HepG2 (cell line): ENCODE data around the gene MYO5B. TPM values are rescaled to one million over a fixed set of nuclear protein-coding genes. Genes with fewer than 3 reads are reported as not detected.

Source experiments
- BORCS8-MEF2B ChIP-seq: sonication (generic); formaldehyde crosslinking; IDR thresholded peaks from 2 replicates; pipeline ENCODE4 v1.8.0; 2022; ENCODE audit warnings: mild to moderate bottlenecking, missing genetic modification reagents
- FOSL2 ChIP-seq: sonication (generic); formaldehyde crosslinking; IDR thresholded peaks from 2 replicates; pipeline ENCODE4 v1.4.0; 2020; ENCODE audit warnings: missing genetic modification reagents
- FOXA3 ChIP-seq: IDR thresholded peaks from 2 replicates; pipeline ENCODE4 v1.6.1; 2016; ENCODE audit warnings: missing genetic modification reagents, missing compliant biosample characterization
- JUNB ChIP-seq: sonication (generic); formaldehyde crosslinking; IDR thresholded peaks from 2 replicates; pipeline ENCODE4 v1.8.0; 2022; ENCODE audit warnings: missing genetic modification reagents, mild to moderate bottlenecking, borderline replicate concordance
- MAFK ChIP-seq, 2 experiments: IDR thresholded peaks in 1 of 2; conservative IDR thresholded peaks in 1 of 2; 2 replicates each; pipeline ENCODE4 v1.6.1; 2011; ENCODE audit warnings: improper control_type of control experiment in 2 of 2, low read length in 2 of 2
- NFYC ChIP-seq: IDR thresholded peaks from 2 replicates; pipeline ENCODE4 v1.6.1; 2016; ENCODE audit warnings: missing genetic modification reagents, missing compliant biosample characterization
- SALL2 ChIP-seq: sonication (generic); formaldehyde crosslinking; IDR thresholded peaks from 2 replicates; pipeline ENCODE4 v1.8.1; 2023; ENCODE audit warnings: mild to moderate bottlenecking, missing genetic modification reagents, inconsistent platforms
- STAT5B ChIP-seq: sonication (generic); formaldehyde crosslinking; IDR thresholded peaks from 2 replicates; pipeline ENCODE4 v1.4.0; 2020; ENCODE audit warnings: missing genetic modification reagents
- TAF15 ChIP-seq: fragments of 200-400 bp; formaldehyde crosslinking; IDR thresholded peaks from one replicate; pipeline ENCODE4 v1.6.1; 2018; ENCODE audit warnings: mild to moderate bottlenecking, low read depth, low read length; ENCODE audit not compliant: poor library complexity, severe bottlenecking
- ZNF234 ChIP-seq: sonication (generic); formaldehyde crosslinking; conservative IDR thresholded peaks from 2 replicates; pipeline ENCODE4 v1.5.1; 2020; ENCODE audit warnings: mild to moderate bottlenecking, missing genetic modification reagents
- ZNF34 ChIP-seq: sonication (generic); formaldehyde crosslinking; IDR thresholded peaks from 2 replicates; pipeline ENCODE4 v1.4.0; 2020; ENCODE audit warnings: mild to moderate bottlenecking, missing genetic modification reagents, borderline replicate concordance
- ZNF468 ChIP-seq: sonication (generic); formaldehyde crosslinking; IDR thresholded peaks from 2 replicates; pipeline ENCODE4 v1.8.0; 2022; ENCODE audit warnings: mild to moderate bottlenecking, moderate library complexity, missing genetic modification reagents
- ZNF607 ChIP-seq: sonication (generic); formaldehyde crosslinking; IDR thresholded peaks from 2 replicates; pipeline ENCODE4 v1.5.1; 2020; ENCODE audit warnings: missing genetic modification reagents, mild to moderate bottlenecking, borderline replicate concordance
- polyA plus RNA-seq, 8 experiments: library from polyadenylated mRNA; depleted of rRNA in 3 of 8; stranded (reverse) in 7 of 8; unstranded in 1 of 8; fragments of >200 nt; fragmentation: Illumina TruSeq in 4 of 8; extraction: Trizol in 4 of 8; gene quantifications; 2 replicates each; pipeline versions ENCODE4 v1.2.1 to v1.2.3, GENCODE V29; 2011 to 2016; ENCODE audit warnings: low read depth in 4 of 8, missing spikeins in 1 of 8, mixed read lengths in 1 of 8; ENCODE audit not compliant: insufficient read depth in 1 of 8
- total RNA-seq, 5 experiments: library from RNA; depleted of rRNA; stranded (reverse); fragments of >200 nt; fragmentation: Illumina TruSeq; extraction: Trizol; gene quantifications; 2 replicates each; pipeline ENCODE4 v1.2.3, GENCODE V29; 2016; ENCODE audit warnings: low read depth in 1 of 5
- TF ChIP-seq, protein P1 (sequence below): sonication (generic); formaldehyde crosslinking; conservative IDR thresholded peaks from 2 replicates; pipeline ENCODE4 v1.8.0; 2022; ENCODE audit warnings: mild to moderate bottlenecking, moderate library complexity, missing genetic modification reagents
- TF ChIP-seq, protein P2 (sequence below): sonication (generic); formaldehyde crosslinking; IDR thresholded peaks from 2 replicates; pipeline ENCODE4 v1.8.1; 2022; ENCODE audit warnings: low read depth, mild to moderate bottlenecking, missing genetic modification reagents
- TF ChIP-seq, protein P3 (sequence below): sonication (generic); formaldehyde crosslinking; IDR thresholded peaks from 2 replicates; pipeline ENCODE4 v1.4.0; 2020; ENCODE audit warnings: missing genetic modification reagents
- TF ChIP-seq, protein P4 (sequence below): sonication (generic); formaldehyde crosslinking; conservative IDR thresholded peaks from 2 replicates; pipeline ENCODE4 v1.8.1; 2023; ENCODE audit warnings: missing genetic modification reagents

Gene MYO5B
- total and polyA plus RNA-seq, 2 of the 13 experiments (the other 11 are each of a cell fraction or from before 2014, with no cell fraction given) = 13.1 to 24.0 TPM

DNA sequence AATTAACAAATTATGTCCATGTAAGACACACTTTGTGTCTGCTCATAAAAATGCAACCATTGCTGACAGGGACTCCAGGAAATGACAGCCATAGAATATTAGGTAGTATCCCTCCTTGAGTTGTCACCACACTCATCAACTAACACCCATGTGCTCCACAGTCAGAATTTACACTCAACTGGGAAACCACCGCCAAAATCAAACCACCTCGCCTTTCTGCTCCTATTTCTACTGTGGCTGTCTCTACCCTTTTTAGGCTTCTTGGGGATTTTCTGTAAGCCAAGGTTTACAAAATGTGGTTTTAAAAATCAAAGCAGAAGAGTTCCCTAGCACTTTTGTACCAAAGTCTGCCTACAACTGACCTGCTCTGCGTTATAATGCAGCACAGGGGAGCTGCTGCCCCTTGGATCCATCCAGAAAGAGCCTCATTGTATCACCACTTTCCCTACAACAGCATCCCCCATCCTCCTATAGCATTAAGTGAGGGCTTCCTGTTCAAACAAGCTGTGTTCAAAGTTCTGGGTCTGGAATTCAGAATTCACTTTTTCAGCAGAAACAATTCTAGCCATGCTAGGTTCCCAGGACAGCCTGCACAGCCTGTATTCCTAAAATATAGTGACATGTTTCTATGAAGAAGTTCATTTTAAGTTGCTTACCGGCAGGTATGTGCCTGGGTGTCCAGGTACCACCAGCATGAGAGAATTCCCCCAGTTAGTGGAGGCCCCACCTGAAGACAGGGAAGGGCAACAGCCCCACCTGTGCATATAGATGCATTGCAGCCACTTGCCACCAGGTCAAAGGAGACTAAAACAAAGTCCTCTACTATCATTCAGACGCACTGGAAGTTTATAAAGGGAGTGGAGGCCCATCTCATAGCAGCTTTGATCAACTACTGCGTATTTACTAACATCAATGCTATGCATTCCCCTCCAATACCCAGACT, 104.3 kb downstream of the MYO5B start (continued):
- TF ChIP-seq ZNF234 (CRISPR knock-in tag) (no peak), ZNF34 (CRISPR knock-in tag) (no peak), NFYC (CRISPR knock-in tag) (no peak), MAFK (conservative IDR thresholded peaks at IDR 0.05 in 1 of 2, IDR thresholded peaks at IDR 0.05 in 1 of 2; ENCODE audit: low read length in 2 of 2) (no peak), ZNF468 (CRISPR knock-in tag) (no peak), SALL2 (no peak), FOSL2 (CRISPR knock-in tag) (no peak), JUNB (CRISPR knock-in tag) (no peak), ZNF607 (CRISPR knock-in tag) (no peak), TAF15 (no peak), FOXA3 (CRISPR knock-in tag) (0 out of 2 replicates have a peak, but pooled peaks have one; percentile 48), STAT5B (CRISPR knock-in tag) (no peak), BORCS8-MEF2B (CRISPR knock-in tag) (no peak)
- TF ChIP-seq, protein P1, sequence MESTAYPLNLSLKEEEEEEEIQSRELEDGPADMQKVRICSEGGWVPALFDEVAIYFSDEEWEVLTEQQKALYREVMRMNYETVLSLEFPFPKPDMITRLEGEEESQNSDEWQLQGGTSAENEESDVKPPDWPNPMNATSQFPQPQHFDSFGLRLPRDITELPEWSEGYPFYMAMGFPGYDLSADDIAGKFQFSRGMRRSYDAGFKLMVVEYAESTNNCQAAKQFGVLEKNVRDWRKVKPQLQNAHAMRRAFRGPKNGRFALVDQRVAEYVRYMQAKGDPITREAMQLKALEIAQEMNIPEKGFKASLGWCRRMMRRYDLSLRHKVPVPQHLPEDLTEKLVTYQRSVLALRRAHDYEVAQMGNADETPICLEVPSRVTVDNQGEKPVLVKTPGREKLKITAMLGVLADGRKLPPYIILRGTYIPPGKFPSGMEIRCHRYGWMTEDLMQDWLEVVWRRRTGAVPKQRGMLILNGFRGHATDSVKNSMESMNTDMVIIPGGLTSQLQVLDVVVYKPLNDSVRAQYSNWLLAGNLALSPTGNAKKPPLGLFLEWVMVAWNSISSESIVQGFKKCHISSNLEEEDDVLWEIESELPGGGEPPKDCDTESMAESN (CRISPR knock-in tag) = no peak
- TF ChIP-seq, protein P2, sequence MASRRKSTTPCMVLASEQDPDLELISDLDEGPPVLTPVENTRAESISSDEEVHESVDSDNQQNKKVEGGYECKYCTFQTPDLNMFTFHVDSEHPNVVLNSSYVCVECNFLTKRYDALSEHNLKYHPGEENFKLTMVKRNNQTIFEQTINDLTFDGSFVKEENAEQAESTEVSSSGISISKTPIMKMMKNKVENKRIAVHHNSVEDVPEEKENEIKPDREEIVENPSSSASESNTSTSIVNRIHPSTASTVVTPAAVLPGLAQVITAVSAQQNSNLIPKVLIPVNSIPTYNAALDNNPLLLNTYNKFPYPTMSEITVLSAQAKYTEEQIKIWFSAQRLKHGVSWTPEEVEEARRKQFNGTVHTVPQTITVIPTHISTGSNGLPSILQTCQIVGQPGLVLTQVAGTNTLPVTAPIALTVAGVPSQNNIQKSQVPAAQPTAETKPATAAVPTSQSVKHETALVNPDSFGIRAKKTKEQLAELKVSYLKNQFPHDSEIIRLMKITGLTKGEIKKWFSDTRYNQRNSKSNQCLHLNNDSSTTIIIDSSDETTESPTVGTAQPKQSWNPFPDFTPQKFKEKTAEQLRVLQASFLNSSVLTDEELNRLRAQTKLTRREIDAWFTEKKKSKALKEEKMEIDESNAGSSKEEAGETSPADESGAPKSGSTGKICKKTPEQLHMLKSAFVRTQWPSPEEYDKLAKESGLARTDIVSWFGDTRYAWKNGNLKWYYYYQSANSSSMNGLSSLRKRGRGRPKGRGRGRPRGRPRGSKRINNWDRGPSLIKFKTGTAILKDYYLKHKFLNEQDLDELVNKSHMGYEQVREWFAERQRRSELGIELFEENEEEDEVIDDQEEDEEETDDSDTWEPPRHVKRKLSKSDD = no peak
- TF ChIP-seq, protein P3, sequence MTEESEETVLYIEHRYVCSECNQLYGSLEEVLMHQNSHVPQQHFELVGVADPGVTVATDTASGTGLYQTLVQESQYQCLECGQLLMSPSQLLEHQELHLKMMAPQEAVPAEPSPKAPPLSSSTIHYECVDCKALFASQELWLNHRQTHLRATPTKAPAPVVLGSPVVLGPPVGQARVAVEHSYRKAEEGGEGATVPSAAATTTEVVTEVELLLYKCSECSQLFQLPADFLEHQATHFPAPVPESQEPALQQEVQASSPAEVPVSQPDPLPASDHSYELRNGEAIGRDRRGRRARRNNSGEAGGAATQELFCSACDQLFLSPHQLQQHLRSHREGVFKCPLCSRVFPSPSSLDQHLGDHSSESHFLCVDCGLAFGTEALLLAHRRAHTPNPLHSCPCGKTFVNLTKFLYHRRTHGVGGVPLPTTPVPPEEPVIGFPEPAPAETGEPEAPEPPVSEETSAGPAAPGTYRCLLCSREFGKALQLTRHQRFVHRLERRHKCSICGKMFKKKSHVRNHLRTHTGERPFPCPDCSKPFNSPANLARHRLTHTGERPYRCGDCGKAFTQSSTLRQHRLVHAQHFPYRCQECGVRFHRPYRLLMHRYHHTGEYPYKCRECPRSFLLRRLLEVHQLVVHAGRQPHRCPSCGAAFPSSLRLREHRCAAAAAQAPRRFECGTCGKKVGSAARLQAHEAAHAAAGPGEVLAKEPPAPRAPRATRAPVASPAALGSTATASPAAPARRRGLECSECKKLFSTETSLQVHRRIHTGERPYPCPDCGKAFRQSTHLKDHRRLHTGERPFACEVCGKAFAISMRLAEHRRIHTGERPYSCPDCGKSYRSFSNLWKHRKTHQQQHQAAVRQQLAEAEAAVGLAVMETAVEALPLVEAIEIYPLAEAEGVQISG (CRISPR knock-in tag) = no peak
- TF ChIP-seq, protein P4, sequence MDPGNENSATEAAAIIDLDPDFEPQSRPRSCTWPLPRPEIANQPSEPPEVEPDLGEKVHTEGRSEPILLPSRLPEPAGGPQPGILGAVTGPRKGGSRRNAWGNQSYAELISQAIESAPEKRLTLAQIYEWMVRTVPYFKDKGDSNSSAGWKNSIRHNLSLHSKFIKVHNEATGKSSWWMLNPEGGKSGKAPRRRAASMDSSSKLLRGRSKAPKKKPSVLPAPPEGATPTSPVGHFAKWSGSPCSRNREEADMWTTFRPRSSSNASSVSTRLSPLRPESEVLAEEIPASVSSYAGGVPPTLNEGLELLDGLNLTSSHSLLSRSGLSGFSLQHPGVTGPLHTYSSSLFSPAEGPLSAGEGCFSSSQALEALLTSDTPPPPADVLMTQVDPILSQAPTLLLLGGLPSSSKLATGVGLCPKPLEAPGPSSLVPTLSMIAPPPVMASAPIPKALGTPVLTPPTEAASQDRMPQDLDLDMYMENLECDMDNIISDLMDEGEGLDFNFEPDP (CRISPR knock-in tag) = 0 out of 2 replicates have a peak, but pooled peaks have one; percentile 51
